Activated CD4-positive, alpha-beta T cell treated with anti-CD3 and anti-CD28 coated beads for 1 hour (primary cell): Measurements from ENCODE around the gene ZBED5.
"Not testable (repeated sequence)": the region's sequence is repeated elsewhere in the genome, so short reads cannot be mapped to it uniquely, and the experiment has no call there.

Source experiments
- DNase-seq: peaks from one replicate; pipeline ENCODE4 v3.0.0-alpha.2; 2020

Gene ZBED5

GRCh38 chr11:10836884-10837283 is 21.0 kb downstream of the ZBED5 start:
- not testable (repeated sequence) for DNase-seq

GRCh38 chr11:10829139-10829538 is 28.7 kb downstream of the ZBED5 start:
- DNase-seq, result no peak

- no peak for DNase-seq
Observed at GRCh38 chr11:10828402-10828801, 29.5 kb downstream of the ZBED5 start.

- DNase-seq, result no peak
Observed at GRCh38 chr11:10824888-10825287, 33.0 kb downstream of the ZBED5 start.

- no peak for DNase-seq
Observed at GRCh38 chr11:10823152-10823579, 34.7 kb downstream of the ZBED5 start.

GRCh38 chr11:10822491-10822890 is 35.4 kb downstream of the ZBED5 start:
- not testable (repeated sequence) for DNase-seq

- DNase-seq, result no peak
Observed at GRCh38 chr11:10818594-10818993, 39.3 kb downstream of the ZBED5 start.

GRCh38 chr11:10813945-10814344 is 43.9 kb downstream of the ZBED5 start:
- no peak for DNase-seq

GRCh38 chr11:10809373-10810160 is 48.3 kb downstream of the ZBED5 start:
- DNase-seq, result no peak

GRCh38 chr11:10808553-10809372 is 49.1 kb downstream of the ZBED5 start, which contains the start of gene EIF4G2:
Gene EIF4G2 (minus strand): TSS chr11:10808926.
- peak; percentile 99 for DNase-seq

GRCh38 chr11:10808235-10808552 is 49.7 kb downstream of the ZBED5 start:
- DNase-seq, result no peak

- peak; percentile 31 for DNase-seq
Observed at GRCh38 chr11:10807493-10808234, 50.2 kb downstream of the ZBED5 start.

GRCh38 chr11:10806206-10806605 is 51.6 kb downstream of the ZBED5 start:
- no peak for DNase-seq

GRCh38 chr11:10805741-10806140 is 52.1 kb downstream of the ZBED5 start:
- no peak for DNase-seq

- no peak for DNase-seq
Observed at GRCh38 chr11:10803676-10804075, 54.2 kb downstream of the ZBED5 start.
